GM21360 (cell line): ENCODE data around the gene LPGAT1.
"Not testable (repeated sequence)": the region's sequence is repeated elsewhere in the genome, so short reads cannot be mapped to it uniquely, and the experiment has no call there.

Source experiments
- ATAC-seq: cut with Tn5 transposase; IDR thresholded peaks from one replicate; pipeline ENCODE4 v1.9.1; 2021; ENCODE audit warnings: mild to moderate bottlenecking, moderate library complexity; ENCODE audit not compliant: unreplicated experiment

The LPGAT1 gene, protein sequence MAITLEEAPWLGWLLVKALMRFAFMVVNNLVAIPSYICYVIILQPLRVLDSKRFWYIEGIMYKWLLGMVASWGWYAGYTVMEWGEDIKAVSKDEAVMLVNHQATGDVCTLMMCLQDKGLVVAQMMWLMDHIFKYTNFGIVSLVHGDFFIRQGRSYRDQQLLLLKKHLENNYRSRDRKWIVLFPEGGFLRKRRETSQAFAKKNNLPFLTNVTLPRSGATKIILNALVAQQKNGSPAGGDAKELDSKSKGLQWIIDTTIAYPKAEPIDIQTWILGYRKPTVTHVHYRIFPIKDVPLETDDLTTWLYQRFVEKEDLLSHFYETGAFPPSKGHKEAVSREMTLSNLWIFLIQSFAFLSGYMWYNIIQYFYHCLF

DNA sequence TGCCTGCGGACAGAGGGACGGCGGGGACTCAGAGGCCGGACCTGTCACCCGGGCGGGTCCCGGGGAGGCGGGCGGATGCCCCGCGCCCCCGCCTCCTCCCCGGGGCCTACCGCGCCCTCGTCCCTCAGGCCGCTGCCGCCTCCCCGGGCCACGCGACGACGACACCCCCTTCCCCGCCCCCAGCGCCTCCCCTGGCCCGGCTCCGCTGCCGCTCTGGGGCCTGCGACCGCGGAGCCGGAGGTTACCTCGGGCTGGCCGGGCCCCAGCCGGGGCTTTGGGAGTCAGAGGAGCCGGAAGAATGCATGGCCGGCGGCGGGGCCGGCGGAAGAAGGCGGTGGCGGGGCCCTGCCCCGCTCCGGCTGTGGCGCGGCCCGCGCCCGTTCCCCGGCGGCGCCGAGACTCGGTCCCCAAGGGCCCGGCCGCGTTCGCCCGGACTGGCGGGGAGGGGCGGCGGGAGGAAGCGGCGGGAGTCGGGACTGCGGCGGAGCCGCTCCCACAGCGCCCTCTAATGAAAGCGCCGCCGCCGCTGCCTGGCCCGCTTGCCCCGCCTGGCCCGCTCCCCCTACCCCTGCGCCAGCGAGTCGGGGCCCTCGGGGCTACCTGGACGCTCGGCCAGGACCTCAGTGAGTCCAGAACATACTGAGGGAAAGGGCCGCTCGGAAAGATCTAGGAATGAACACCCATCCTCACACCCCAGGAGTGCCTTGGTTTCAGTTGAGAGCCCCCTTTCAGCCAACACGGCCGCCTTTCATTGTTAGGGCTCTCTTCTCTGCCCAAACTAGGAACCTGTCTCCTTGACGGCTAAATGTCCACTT lies at the start of gene LPGAT1:
LPGAT1 (minus strand) TSS at position 436 of the 815 bp plus-strand sequence. CDS start 1,467 bp downstream, outside the sequence.
- ATAC-seq: peak; percentile 61

DNA sequence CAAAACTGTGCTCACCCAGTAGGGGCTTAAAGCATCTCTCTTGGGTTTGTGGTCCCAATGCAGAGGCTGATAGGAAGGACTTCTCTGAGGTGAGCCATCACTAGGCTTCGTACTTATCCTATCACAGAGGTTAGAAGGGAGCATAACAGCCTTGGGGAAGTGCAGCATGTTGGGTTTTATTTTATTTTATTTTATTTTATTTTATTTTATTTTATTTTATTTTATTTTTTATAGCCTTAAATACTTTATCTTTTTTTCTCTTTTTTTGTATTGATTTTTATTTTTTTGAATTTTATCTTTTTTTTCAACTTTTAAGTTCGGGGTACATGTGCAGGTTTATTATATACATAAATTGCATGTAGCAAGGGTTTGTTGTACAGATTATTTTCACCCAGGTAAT lies 48.9 kb upstream of the LPGAT1 start:
- ATAC-seq: no peak

DNA sequence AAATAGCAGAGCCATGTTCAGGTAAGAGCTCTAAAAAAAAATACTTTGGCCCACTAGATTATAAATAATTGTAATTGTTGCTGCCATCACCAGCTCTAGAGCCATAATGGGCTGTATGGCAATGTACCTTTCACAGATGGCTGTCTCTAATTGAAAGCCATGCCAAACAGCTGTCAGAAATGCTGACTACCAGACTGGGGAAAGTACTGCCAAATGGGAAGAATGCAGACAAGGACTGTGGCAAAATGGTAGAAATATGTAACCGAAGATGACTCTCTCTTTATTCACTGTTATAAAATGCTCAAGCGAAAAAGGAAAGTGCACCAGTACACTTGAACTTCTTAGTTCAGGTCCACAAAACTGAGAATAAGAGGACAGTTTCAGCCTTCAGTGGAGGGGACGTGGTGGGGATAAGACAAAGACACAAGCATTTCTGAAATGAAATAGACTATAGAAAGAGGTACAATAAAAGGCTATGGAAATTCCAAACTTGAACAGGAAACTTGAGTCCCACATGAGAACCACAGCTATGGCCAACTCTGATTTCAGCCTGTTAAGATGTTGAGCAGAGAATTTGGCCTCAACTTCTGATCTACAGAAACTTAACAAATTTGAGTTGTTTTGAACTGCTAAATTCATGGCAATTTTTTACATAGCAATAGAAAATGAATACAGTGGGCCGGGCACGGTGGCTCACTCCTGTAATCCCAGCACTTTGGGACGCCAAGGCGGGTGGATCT lies 46.5 kb upstream of the LPGAT1 start:
- no peak for ATAC-seq

DNA sequence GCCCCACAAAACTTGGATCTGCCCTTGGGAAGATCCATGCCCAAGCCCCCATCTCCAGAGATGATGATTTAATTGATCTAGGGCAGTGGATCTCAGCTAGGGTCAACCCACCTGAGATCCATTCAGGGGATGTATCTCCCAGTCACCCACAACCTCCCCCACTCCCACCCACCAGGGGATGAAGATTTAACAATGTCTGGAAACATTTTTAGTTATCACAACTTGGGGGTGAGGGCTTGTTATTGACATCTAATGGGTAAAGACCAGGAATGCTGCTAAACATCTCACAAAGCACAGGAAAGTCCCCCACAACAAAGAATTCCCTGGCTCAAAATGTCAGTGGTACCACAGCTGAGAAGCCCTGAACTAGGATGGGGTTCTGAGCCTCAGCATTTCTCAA lies 45.0 kb upstream of the LPGAT1 start:
- no peak for ATAC-seq

DNA sequence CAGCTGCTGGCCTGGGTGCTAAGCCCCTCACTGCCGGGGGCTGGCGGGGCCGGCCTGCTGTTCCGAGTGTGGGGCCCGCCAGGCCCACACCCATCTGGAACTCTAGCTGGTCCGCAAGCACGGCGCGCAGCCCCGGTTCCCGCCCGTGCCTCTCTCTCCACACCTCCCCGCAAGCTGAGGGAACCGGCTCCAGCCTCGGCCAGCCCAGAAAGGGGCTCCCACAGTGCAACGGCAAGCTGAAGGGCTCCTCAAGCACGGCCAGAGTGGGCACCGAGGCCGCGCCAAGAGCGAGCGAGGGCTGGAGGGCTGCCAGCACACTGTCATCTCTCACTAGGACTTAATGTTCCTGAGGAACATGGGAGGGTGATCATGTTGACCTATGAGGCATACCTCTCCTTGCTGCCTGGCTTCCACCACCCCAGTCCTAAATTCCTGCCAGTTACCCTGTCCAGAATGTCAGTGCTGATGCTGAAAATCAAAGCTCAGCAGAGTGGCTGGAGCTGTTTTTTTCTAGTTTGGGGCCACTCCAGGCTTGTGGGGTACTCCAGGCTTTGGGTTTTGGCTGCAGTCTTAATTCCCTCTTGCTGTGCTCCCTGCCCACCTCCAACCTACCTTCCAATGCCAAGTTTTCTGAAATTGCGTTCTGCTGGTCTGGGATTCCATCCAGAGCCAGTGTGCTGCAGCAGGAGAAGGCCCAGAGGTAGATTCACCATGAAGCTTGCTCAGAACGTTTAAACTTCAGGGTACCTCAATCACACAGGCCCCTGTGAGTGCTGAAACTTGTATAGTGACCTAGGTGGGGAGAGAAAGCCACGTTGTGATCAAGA lies 44.2 kb upstream of the LPGAT1 start:
- ATAC-seq: no peak

DNA sequence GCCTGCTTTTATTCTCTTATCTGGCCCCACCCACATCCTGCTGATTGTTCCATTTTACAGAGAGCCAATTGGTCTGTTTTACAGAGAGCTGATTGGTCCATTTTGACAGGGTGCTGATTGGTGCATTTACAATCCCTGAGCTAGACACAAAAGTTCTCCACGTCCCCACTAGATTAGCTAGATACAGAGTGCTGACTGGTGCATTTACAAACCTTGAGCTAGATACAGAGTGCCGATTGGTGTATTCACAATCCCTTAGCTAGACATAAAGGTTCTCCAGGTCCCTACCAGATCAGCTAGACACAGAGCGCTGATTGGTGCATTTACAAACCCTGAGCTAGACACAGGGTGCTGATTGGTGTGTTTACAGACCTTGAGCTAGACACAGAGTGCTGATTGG lies 43.2 kb upstream of the LPGAT1 start:
- not testable (repeated sequence) for ATAC-seq

DNA sequence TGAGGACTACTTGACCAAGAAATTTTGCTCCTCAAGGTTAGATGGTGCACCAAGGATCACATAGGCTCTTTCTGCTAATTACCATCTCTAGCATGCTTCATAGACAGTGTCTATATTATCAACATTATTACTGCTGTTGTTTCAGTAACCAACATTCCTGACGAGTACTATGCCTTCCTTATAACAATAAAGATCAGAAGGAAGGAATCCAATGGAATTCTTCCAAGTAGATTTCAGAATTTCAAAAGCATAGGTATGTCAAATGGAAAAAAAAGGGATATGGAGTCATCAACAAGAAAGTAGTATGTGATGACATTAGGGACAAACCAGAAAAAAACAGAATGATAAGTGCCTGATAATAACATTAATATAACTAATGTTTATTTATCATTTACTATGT lies 39.6 kb upstream of the LPGAT1 start:
- ATAC-seq: no peak

DNA sequence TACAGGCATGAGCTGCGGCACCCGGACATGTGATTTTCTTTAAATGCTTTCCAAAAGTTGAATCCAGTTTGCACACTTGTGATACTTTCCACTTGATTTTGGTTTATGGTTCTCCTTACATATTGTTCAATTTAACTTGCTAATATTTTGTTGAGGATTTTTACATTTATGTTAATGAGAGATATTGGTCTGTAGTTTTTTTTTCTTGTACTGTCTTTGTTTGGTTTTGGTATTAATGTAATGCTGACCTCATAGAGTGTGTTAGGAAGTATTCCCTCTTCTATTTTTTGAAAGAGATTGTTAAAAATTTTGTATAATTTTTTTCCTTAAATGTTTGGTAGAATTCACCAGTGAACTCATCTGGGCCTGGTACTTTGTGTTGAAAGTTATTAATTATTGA lies 34.6 kb upstream of the LPGAT1 start:
- no peak for ATAC-seq

DNA sequence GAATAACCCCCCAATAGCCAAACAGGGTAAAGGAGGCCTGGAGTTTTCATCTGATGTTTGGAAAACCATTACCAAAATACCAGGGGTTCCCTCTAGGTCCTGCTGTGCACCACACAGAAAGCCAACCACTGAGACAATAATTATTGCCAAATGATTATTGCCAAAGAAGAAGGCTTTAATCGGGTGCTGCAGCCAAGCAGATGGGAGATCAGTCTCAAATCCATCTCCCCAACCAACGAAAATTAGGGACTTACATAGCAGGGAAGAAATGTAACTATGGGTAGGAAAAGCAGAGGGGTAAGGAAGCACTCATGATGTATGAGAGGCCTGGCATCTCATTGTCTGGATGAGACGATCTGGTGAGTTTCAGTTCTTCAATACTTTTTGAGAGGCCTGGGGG lies 28.8 kb upstream of the LPGAT1 start:
- ATAC-seq: no peak

DNA sequence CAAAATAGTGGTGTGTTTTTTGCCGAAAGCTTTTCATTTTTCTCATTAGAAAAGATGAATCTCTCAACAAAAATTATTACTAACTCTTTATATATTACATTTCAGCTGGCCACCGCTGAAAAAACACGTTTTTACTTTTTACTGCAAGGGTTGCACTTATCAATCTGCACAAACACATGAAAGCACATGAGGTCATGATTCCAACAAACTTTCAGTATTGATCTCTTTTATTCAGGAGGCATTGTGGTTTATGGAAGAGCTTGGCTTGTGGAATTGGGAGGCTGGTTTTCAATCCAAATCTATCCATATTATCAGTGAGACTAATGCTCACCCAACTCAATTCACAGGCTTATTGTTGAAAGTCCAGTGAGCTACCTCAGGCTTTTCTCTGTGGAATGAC lies 20.6 kb upstream of the LPGAT1 start:
- ATAC-seq: no peak

DNA sequence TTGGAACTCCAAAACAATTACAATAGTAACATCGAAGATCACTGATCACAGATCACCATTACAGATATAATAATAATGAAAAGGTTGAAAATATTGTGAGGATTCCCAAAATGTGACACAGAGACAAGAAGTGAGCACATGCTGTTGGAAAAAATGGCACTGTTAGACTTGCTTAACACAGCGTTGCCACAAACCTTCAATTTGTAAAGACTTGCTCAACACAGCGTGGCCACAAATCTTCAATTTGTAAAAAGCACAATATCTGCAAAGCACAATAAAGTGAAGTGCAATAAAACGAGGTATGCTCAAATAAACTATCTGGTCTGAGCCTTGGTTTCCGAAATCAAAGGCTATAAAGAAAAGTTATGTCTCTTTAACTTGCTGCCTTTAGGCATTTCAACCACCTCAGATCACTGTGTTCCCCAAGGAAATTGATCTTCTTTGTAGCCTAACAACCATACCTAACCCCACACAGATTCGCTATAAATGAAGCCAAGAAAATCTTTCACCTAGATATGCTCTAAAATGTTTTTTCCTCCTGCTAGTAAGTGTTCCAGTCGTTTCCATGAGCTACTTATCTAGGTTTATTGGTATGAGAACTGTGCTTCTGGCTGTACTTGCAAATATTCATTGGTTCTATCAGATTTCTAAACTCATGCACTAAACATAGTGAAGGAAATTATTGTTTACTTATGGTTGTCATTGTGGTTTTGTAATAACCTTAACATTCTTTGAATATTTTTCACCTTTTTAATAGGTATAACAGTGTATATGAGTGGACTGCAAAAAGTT lies 13.1 kb upstream of the LPGAT1 start:
- no peak for ATAC-seq

DNA sequence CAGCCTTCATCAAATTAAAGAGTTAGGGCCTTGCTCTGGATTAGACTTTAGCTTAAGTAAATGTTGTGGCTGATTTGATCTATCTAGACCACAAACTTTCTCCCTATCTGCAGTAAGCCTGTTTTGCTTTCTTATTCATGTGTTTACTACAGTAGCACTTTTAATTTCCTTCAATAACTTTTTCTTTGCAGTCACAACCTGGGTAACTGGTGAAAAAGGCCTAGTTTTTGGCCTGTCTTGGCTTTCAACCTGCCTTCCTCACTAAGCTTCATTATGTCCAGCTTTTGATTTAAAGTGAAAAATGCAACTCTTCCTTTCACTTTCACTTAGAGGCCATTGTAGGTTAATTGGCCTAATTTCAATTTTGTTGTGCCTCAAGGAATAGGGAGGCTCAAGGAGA lies 12.5 kb upstream of the LPGAT1 start:
- ATAC-seq: no peak

DNA sequence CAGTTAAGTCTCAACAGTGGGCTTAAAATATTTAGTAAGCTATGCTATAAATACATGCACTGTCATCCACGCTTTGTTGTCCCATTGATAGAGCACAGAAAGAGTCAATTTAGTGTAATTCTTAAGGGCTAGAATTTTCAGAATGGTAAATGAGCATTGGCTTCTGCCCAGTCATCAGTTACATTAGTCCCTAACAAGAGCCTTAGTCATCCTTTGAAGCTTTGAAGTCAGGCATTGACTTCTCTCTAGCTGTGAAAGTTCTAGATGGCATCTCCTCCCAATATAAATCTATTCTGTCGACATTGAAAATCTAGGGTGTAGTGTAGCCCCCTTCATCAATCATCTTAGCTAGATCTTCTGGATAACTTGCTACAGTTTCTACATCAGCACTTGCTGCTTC lies 12.0 kb upstream of the LPGAT1 start:
- ATAC-seq: no peak

DNA sequence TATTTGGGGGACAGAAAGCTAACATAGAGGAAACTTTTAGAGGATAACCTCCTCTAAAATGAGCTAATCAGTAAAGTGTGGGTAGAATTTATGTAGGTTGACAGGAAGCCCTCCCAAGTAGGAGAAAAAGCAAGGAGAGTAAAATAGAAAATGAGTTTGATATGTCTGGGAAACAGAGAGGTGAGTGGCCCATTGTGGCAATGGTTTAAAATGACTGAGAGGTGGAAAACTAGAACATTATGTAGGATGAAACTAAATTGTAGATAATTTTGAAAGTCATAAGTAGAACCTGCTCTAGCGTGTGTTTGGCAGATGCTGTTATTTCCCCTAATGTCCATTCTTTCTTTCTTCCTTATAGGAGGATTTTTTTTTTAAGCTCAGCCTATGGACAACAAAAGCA lies 8.5 kb upstream of the LPGAT1 start:
- ATAC-seq: no peak

DNA sequence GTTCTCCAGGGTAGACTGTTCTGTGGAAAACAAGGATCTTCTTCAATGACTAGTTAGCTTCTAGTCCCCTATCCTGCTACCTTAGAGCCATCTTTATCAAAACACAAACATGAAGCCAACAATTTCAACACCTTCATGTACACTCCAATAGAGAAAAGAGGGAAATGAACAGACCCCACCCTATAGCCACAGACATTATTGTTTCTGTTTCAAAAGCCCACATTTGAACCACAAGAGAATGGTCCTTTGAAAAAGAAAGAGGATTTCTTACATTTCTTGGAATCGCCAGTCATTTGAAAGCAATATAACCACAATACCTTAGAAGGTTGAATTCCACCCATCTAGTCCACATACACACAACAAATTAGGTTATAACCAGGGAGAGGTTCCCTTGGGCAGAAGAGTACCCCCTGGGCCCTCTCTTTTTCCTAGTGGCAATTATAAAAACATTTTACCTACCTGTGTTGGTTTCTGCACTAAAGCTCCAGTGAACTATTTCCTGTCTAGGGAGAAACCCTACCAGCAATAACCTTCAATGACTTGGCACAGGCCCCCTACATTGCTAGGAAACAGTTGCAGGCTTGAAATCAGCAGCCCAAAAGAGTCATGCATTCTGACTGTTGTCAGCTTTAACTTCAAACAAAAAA lies 2.7 kb upstream of the LPGAT1 start:
- ATAC-seq: no peak

DNA sequence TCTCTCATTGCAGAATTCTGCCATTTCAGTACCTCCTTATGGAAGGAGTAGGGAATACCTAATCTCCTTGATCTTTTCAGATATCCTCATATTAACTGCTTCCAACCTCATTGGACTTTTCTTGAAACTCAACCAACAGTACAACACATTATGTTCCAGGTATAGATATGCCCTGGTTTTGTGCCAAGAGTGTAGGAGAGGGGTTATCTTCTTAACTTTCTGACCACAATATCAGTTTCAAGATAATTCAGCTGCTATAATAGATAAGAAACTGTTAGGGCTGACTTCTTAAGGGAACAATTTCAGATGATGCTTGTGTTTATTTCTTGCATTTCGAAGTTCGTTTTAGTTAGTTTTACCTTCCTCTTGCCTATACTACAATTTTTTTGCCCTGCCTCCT lies 2.1 kb upstream of the LPGAT1 start:
- ATAC-seq: no peak

DNA sequence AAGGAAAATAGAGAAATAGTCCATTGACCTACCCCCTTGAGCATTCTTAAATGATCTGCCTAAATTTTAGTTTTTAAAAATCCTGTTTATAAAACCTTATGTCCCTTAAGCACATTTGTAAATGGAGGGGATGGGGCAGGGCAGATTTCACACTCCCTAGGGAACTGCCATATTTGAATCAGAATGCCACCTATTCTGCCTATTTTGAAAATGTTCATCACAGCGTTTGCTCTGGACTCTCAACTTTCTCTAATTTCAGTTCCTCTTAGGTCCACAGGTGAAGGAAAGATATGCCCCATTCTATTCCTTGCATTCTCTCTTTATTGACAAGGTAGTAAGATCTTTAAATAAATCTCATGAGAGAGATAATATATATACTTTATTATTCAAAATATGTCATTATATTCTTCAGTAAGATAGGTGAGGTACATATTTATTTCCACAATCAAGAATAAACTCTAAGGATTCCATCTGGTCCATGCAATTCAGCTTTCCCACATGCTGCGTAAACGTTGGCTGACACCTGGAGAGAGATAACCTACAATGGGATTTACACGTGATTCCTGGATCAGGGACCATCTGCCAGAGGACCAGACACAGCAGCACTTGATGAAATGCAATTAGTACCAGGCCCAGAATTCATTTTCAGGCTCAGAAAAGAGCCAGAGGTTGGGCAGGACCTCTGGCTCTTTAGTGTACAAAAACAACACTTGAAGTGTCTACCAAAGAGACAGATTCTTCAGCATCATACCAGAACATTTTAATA lies 1.2 kb upstream of the LPGAT1 start:
- ATAC-seq: no peak

DNA sequence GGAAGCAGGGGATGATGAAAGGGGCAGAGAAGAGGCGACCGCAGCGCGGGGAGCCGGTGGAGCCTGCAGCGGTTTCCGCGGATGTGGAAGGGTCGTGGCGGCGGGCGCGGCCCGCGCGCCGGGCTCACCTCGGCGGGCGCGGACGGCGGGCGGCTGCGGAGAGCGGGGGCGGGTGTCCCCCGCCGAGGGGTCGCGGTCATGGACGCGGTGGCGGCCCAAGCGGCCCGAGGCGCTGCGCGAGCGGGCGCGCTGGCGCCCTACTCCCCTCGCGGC lies 572 bp downstream of the LPGAT1 start:
- no peak for ATAC-seq
